CD4-positive, alpha-beta T cell (primary cell): ENCODE data around the gene HCAR2. TPM values are rescaled to one million over a fixed set of nuclear protein-coding genes. Genes with fewer than 3 reads are reported as not detected.

ENCODE experiments used
- ATAC-seq: fragments of 200-7000 bp; cut with Tn5 transposase; one replicate; pipeline ENCODE4 v1.10.0; 2022; ENCODE audit warnings: mild to moderate bottlenecking; ENCODE audit not compliant: poor library complexity
- CTCF ChIA-PET: fragments of 350-600 bp; sonication (Branson Sonifier 250); formaldehyde crosslinking; loops from one replicate; lab custom pipeline; 2021; ENCODE audit warnings: antibody characterized with exemption, inconsistent platforms; lab: Charles Lee
- POLR2A ChIA-PET: fragments of 350-600 bp; sonication (Branson Sonifier 250); formaldehyde crosslinking; loops from one replicate; lab custom pipeline; 2021; ENCODE audit warnings: antibody characterized with exemption, inconsistent platforms; lab: Charles Lee
- DNase-seq, 14 experiments: peaks; one replicate each; pipeline ENCODE4 v3.0.0-alpha.2; 2013 to 2020; ENCODE audit warnings: mixed read lengths in 2 of 14
- H3K27ac ChIP-seq, 2 donors: one replicate each; pipeline versions ENCODE4 v1.5.1 to v1.7.0; 2013; ENCODE audit warnings: low read length in 2 of 2, low read depth in 1 of 2, mild to moderate bottlenecking in 1 of 2
- H3K27me3 ChIP-seq, 2 experiments: 1 replicate in 1 of 2; 2 replicates in 1 of 2; pipeline versions ENCODE4 v1.6.1 to v1.7.0; 2013; ENCODE audit warnings: low read length in 2 of 2, control low read depth in 1 of 2, mild to moderate bottlenecking in 1 of 2, moderate library complexity in 1 of 2; ENCODE audit not compliant: insufficient read depth in 2 of 2, control insufficient read depth in 1 of 2
- H3K36me3 ChIP-seq: one replicate; pipeline ENCODE4 v1.6.1; 2013; ENCODE audit warnings: low read length, control low read depth; ENCODE audit not compliant: insufficient read depth
- H3K4me1 ChIP-seq: one replicate; pipeline ENCODE4 v1.6.1; 2013; ENCODE audit warnings: low read length, control low read depth; ENCODE audit not compliant: insufficient read depth
- H3K4me3 ChIP-seq: one replicate; pipeline ENCODE4 v1.5.1; 2013; ENCODE audit warnings: mild to moderate bottlenecking, low read length, moderate library complexity
- H3K9me3 ChIP-seq, 2 experiments: 1 replicate in 1 of 2; 2 replicates in 1 of 2; pipeline versions ENCODE4 v1.6.1 to v1.7.0; 2013; ENCODE audit warnings: low read length in 2 of 2, mild to moderate bottlenecking in 2 of 2, control low read depth in 1 of 2, moderate library complexity in 1 of 2; ENCODE audit not compliant: control insufficient read depth in 1 of 2, insufficient read depth in 1 of 2
- H3K27ac Mint-ChIP-seq: one replicate; pipeline ENCODE4 v1.8.0; 2020; ENCODE audit warnings: mixed read lengths
- H3K27me3 Mint-ChIP-seq: one replicate; pipeline ENCODE4 v1.8.0; 2021; ENCODE audit warnings: mixed read lengths
- H3K36me3 Mint-ChIP-seq: one replicate; pipeline ENCODE4 v1.8.0; 2021; ENCODE audit warnings: low read depth, mixed read lengths
- H3K4me1 Mint-ChIP-seq: one replicate; pipeline ENCODE4 v1.8.0; 2021; ENCODE audit warnings: low read depth, mixed read lengths
- H3K4me3 Mint-ChIP-seq: one replicate; pipeline ENCODE4 v1.8.0; 2020; ENCODE audit warnings: mild to moderate bottlenecking, mixed read lengths
- H3K9me3 Mint-ChIP-seq: one replicate; pipeline ENCODE4 v1.8.0; 2020; ENCODE audit warnings: mixed read lengths
- CTCF ChIP-seq: fragments of 200-600 bp; IDR thresholded peaks from one replicate; pipeline ENCODE4 v1.8.0; 2022; ENCODE audit warnings: antibody characterized with exemption, mild to moderate bottlenecking
- intact Hi-C, 2 experiments: fragments of 100-400 bp; cut with DNase I in 1 of 2; cut with micrococcal nuclease in 1 of 2; formaldehyde crosslinking; loops; one replicate each; pipeline versions ENCODE4 v1.15.1 to v1.9.0; 2023 to 2025; cut with DNase I, micrococcal nuclease
- total RNA-seq, 174 experiments: library from RNA in 2 of 174; stranded (reverse) in 2 of 174; gene quantifications; one replicate each; pipeline ENCODE4 v1.2.3 and lab custom pipeline; 2021 to 2026

HCAR2 gene
- total RNA-seq, 2 experiments from 2014 or later, result 0.19 to 0.39 TPM

GRCh38 chr12:122749569-122750332 lies 46.6 kb upstream of the HCAR2 start:
- peaks cover 18% of the 10 kb centered on the region for H3K4me1 ChIP-seq
- no peak overlapping the region for H3K4me3 ChIP-seq
- no peak overlapping the region for H3K27ac ChIP-seq
- Mint-ChIP-seq H3K27me3 (no peaks in the 10 kb centered on the region), H3K4me1 (peaks cover 32% of the 10 kb centered on the region), H3K36me3 (peaks cover 25% of the 10 kb centered on the region), H3K27ac (no peak overlapping the region), H3K9me3 (no peaks in the 10 kb centered on the region), H3K4me3 (peak overlapping the region; percentile 25)
- ChIA-PET POLR2A (no interaction called here), CTCF (no interaction called here)
- intact Hi-C loops, result loop anchor here (5.0 to 10.0 kb wide), 4 partner anchors 352 to 635 kb away; partner anchors contain the start of genes DIABLO (in 1 of the 2) and KMT5A (in 1 of the 2)
- TF ChIP-seq CTCF, result no peak
- no peaks in the 10 kb centered on the region for H3K9me3 ChIP-seq
- peaks cover 12% of the 10 kb centered on the region for H3K36me3 ChIP-seq
- ATAC-seq (no peak), DNase-seq (no peak)
- H3K27me3 ChIP-seq, result no peaks in the 10 kb centered on the region

GRCh38 chr12:122747224-122748135 lies 44.3 kb upstream of the HCAR2 start:
- CTCF ChIA-PET, result no interaction called here
- POLR2A ChIA-PET, result no interaction called here
- Histone ChIP-seq H3K36me3 (no peaks in the 10 kb centered on the region), H3K4me1 (peaks cover 4% of the 10 kb centered on the region), H3K4me3 (no peak overlapping the region), H3K27ac (no peak overlapping the region), H3K27me3 (peaks cover 0 to 3% of the 10 kb centered on the region in 2 experiments), H3K9me3 (no peaks in the 10 kb centered on the region)
- no peak overlapping the region for H3K4me3 Mint-ChIP-seq
- H3K27me3 Mint-ChIP-seq, result no peaks in the 10 kb centered on the region
- no peak for TF ChIP-seq CTCF
- DNase-seq, result no peak
- intact Hi-C loops, result no loop called here
- H3K36me3 Mint-ChIP-seq, result peaks cover 2% of the 10 kb centered on the region
- no peaks in the 10 kb centered on the region for H3K9me3 Mint-ChIP-seq
- peaks cover 11% of the 10 kb centered on the region for H3K4me1 Mint-ChIP-seq
- no peak for ATAC-seq
- no peak overlapping the region for H3K27ac Mint-ChIP-seq

GRCh38 chr12:122743895-122744525 lies 40.9 kb upstream of the HCAR2 start:
- Histone ChIP-seq H3K9me3 (no peaks in the 10 kb centered on the region), H3K27ac (no peak overlapping the region), H3K4me1 (no peaks in the 10 kb centered on the region), H3K27me3 (peaks cover 0 to 3% of the 10 kb centered on the region in 2 experiments), H3K36me3 (no peaks in the 10 kb centered on the region), H3K4me3 (no peak overlapping the region)
- Mint-ChIP-seq H3K4me3 (no peak overlapping the region), H3K9me3 (no peaks in the 10 kb centered on the region), H3K36me3 (no peaks in the 10 kb centered on the region), H3K27ac (no peak overlapping the region), H3K27me3 (no peaks in the 10 kb centered on the region), H3K4me1 (no peaks in the 10 kb centered on the region)
- ATAC-seq, result no peak
- intact Hi-C loops, result no loop called here
- TF ChIP-seq CTCF, result no peak
- ChIA-PET POLR2A (no interaction called here), CTCF (no interaction called here)
- DNase-seq, result peak in 2 of 14 experiments; percentile 54 to 62
